ACC112 (cell line): ENCODE data around the gene MFN2.

Source experiments
- H2AFZ ChIP-seq: fragments of 200-600 bp; sonication (generic); one replicate; pipeline ENCODE4 v1.6.0; 2017; ENCODE audit warnings: antibody characterized with exemption, low read length; ENCODE audit not compliant: unreplicated experiment
- H3K27ac ChIP-seq: fragments of 200-600 bp; sonication (generic); 2 replicates; pipeline ENCODE4 v1.5.1; 2014; ENCODE audit warnings: low read depth, mild to moderate bottlenecking, antibody characterized with exemption, low read length, moderate library complexity
- H3K27me3 ChIP-seq: fragments of 200-600 bp; sonication (generic); 2 replicates; pipeline ENCODE4 v1.6.1; 2014; ENCODE audit warnings: mild to moderate bottlenecking, antibody characterized with exemption, low read length, moderate library complexity, mixed read lengths; ENCODE audit not compliant: insufficient read depth
- H3K36me3 ChIP-seq: fragments of 200-600 bp; sonication (generic); 2 replicates; pipeline ENCODE4 v1.6.1; 2016; ENCODE audit warnings: mild to moderate bottlenecking, antibody characterized with exemption, low read length, moderate library complexity, mixed read lengths; ENCODE audit not compliant: insufficient read depth
- H3K4me1 ChIP-seq: fragments of 200-600 bp; sonication (generic); one replicate; pipeline ENCODE4 v1.6.1; 2016; ENCODE audit warnings: low read length, mixed read lengths; ENCODE audit not compliant: insufficient read depth, unreplicated experiment, control insufficient read depth
- H3K4me3 ChIP-seq: fragments of 200-600 bp; sonication (generic); 2 replicates; pipeline ENCODE4 v1.5.1; 2014; ENCODE audit warnings: mild to moderate bottlenecking, low read depth, low read length
- H3K79me2 ChIP-seq: fragments of 200-600 bp; sonication (generic); one replicate; pipeline ENCODE4 v1.6.0; 2016; ENCODE audit warnings: low read length; ENCODE audit not compliant: control insufficient read depth, unreplicated experiment, insufficient read depth

The MFN2 gene

DNA sequence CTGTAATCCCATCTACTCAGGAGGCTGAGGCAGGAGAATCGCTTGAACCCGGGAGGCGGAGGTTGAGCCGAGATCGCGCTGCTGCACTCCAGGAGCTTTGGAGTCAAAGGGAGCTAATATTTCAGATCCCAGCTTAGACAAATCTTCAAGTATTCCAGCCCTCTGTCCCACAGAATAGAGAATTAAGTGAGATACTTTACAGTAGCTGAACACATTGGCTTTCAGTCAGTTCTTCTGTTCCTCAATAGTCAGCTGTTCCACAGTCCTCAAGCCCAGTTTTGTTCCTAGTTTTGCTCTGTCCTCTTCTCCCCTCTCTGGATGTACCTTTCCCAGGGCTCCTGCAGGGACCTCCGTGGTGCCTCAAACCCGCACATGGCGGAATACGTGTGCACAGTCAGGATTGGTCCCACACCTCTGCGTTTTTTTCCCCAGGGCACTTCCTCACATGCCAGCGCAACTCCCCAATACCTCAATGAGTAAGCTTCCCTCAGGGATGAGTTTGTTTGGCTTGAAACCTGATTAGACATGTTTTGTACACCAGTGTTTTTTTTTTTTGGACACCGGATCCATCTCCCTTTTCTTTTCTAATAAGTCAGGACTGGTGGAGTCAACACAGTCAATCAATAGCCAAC, 1.2 kb downstream of the MFN2 start:
- H2AFZ ChIP-seq, result no peak overlapping the region
- peaks cover 51% of the 10 kb centered on the region for H3K79me2 ChIP-seq
- no peaks in the 10 kb centered on the region for H3K27me3 ChIP-seq
- peaks cover 32% of the 10 kb centered on the region for H3K4me1 ChIP-seq
- H3K27ac ChIP-seq, result no peak overlapping the region
- peak overlapping the region; percentile 82 for H3K4me3 ChIP-seq
- peaks cover 4% of the 10 kb centered on the region; the same call in 1 of the 2 replicates for H3K36me3 ChIP-seq

DNA sequence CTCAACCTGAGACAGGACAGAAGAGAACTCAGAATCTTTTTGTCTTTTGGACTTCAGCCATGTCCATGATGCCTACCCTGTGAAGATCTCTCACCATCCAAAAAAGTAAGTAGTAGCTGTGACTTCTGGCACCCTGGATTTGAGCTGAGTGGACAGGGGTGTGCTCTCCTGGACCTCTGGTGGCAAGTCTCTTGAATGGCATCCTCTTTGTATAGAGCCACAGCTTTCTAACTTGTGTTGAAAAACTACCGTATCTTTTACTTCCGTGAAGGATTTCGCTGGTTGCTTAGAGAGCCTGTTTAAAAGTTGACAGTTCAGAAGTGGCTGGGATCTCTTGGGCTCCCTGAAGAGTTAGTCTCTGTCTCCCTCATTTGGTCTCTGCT, 1.8 kb downstream of the MFN2 start:
- H3K79me2 ChIP-seq, result peaks cover 51% of the 10 kb centered on the region
- H3K27ac ChIP-seq, result no peak overlapping the region
- no peaks in the 10 kb centered on the region for H3K27me3 ChIP-seq
- peaks cover 32% of the 10 kb centered on the region for H3K4me1 ChIP-seq
- no peak overlapping the region for H2AFZ ChIP-seq
- peak overlapping the region; percentile 82; the same call in 1 of the 2 replicates for H3K4me3 ChIP-seq
- peaks cover 4% of the 10 kb centered on the region; the same call in 1 of the 2 replicates for H3K36me3 ChIP-seq

DNA sequence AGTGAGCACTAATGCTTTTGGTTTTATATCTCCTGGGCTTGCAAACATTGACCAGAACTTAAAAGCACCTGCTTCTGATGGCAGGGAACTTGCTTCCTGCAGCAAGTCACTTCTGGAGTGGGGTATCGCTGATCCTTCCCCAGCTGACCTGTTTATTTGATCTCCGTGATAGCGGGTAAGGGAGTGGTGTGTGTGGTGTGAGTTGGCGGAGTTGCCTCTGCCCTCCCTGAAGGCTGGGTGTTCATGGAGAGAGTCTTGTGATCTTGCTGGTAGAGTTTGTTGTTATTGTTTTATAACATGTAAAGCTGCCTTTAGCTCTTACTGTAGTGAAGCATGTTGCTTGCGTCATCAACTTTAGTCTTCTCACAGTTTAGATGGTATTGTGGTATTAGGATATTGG, 3.9 kb downstream of the MFN2 start:
- Histone ChIP-seq H3K4me1 (peaks cover 22% of the 10 kb centered on the region), H2AFZ (no peak overlapping the region), H3K27ac (no peak overlapping the region), H3K4me3 (no peak overlapping the region), H3K27me3 (no peaks in the 10 kb centered on the region), H3K79me2 (peaks cover 56% of the 10 kb centered on the region), H3K36me3 (peaks cover 4% of the 10 kb centered on the region; the same call in 1 of the 2 replicates)

DNA sequence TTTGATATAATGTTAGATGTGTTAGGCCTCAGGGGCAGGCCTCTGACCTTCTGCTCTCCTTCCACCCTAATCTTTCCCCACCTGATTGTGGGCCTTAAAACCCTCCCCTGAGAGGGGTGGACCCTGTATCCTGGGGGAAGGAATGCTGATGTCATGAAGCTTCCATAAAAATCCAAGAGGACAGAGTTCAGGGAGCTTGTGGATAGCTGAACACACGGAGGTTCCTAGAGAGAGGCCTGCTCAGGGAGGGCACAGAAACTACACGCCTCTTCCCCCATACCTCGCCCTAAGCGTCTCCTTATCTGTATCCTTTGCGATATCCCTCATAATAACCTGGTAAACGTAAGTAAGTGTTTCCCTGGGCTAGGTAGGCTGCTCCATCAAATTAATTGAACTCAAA, 4.3 kb downstream of the MFN2 start:
- no peak overlapping the region for H3K27ac ChIP-seq
- H3K79me2 ChIP-seq, result peaks cover 56% of the 10 kb centered on the region
- H3K36me3 ChIP-seq, result peaks cover 6% of the 10 kb centered on the region; the same call in 1 of the 2 replicates
- H2AFZ ChIP-seq, result no peak overlapping the region
- no peak overlapping the region for H3K4me3 ChIP-seq
- no peaks in the 10 kb centered on the region for H3K27me3 ChIP-seq
- peaks cover 18% of the 10 kb centered on the region for H3K4me1 ChIP-seq

DNA sequence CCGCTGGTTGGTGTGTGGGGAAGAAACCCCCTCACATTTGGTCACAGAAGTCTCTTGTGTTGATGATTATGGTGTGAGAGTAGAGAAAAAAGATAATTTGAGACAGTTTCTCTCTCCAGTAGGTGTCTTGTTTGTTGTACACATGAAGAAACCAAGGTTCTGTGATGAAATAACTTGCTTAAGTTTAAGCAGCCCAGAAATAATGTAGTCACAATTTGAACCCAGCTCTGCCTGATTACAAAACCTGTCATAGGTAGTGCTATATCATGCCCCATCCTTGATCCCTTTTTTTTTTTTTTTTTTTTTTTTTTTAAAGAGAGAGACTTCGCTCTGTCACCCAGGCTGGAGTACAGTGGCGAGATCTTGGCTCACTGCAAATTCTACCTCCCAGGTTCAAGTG, 4.9 kb downstream of the MFN2 start:
- Histone ChIP-seq H3K79me2 (peaks cover 56% of the 10 kb centered on the region), H2AFZ (no peak overlapping the region), H3K36me3 (peaks cover 9% of the 10 kb centered on the region; the same call in 1 of the 2 replicates), H3K4me1 (peaks cover 17% of the 10 kb centered on the region), H3K4me3 (no peak overlapping the region), H3K27ac (no peak overlapping the region), H3K27me3 (no peaks in the 10 kb centered on the region)

DNA sequence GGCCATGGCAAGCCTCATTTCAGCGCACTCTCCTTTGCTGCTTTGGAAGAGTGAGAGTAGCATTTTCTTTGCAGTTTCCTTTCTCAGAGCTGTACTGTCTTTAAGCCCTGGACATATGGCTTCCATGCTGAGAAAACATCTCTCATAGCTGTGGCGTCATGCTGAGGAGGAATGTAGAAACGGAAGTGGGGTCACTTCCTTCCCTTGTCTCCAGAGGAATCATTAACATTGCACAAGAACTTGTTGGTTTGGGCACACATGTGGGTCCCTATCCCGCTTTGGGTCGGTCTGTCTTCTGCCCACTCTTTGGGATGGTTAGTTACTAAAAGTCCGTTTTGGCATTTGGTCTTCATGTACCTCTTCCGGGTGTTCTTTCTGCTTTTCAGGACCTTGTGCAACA, 5.6 kb downstream of the MFN2 start:
- Histone ChIP-seq H3K27me3 (no peaks in the 10 kb centered on the region), H3K4me3 (no peak overlapping the region), H3K79me2 (peaks cover 54% of the 10 kb centered on the region), H3K4me1 (peaks cover 17% of the 10 kb centered on the region), H3K27ac (peak overlapping the region; percentile 36; the same call in 1 of the 2 replicates), H2AFZ (no peak overlapping the region), H3K36me3 (peaks cover 9% of the 10 kb centered on the region; the same call in 1 of the 2 replicates)

DNA sequence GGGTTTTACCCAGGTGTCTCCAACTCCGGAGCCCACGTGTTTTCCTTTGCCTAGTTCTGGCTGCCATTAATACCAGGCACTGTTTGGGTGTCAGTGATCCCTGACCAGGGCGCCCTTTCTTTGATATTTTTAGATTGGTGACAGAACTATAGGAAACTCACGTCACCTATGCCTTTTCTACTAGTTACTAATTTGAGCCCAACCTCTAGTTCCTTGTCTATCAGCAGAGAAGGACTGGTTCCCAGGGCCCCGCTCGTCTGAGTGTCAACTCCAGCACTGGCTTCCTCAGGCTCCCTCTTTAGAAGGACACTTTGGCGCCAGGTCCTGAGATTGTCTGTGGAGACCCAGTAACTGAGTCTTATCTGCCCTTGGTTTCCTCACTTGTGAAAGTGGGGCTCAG, 9.4 kb downstream of the MFN2 start:
- peaks cover 8% of the 10 kb centered on the region; the same call in 1 of the 2 replicates for H3K36me3 ChIP-seq
- no peak overlapping the region for H3K4me3 ChIP-seq
- no peaks in the 10 kb centered on the region for H3K4me1 ChIP-seq
- H3K27me3 ChIP-seq, result no peaks in the 10 kb centered on the region
- no peak overlapping the region for H2AFZ ChIP-seq
- H3K79me2 ChIP-seq, result peaks cover 21% of the 10 kb centered on the region
- H3K27ac ChIP-seq, result no peak overlapping the region

DNA sequence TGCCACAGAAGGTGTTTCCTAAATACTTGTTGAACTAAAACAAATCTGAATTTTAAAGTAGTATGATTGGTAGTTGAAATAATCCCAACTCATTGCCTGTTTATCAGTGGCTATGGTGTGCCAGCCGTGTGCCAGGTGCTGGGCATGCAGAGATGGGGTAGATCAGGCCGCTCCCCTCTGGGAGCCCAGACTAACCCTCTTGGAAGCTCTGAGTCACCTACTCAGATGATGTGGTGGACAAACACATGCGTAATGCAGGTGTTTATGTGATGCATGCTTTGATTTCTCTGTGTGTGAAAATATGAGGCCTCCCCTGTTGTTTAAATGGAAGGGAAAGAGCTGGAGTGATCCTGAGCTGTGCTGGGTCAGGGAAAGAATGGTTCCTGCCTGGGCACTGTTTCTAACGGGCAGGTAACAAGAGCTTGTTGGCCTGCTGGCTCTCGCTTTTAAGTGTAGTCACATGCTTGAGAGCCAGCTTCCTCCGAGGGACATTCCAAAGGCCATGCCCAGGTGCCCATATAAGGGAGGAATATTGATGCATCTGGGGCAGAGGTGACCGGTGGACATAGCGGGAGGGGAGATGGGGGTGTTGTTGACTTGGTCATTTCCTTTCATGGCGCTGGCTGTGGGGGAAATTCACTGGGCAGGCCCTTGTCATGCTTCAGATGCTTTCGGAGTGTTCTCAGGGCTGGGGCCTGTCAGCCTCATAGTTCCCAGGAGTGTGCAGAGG, 10.2 kb downstream of the MFN2 start:
- Histone ChIP-seq H3K27me3 (no peaks in the 10 kb centered on the region), H3K4me1 (no peaks in the 10 kb centered on the region), H3K36me3 (peaks cover 8% of the 10 kb centered on the region; the same call in 1 of the 2 replicates), H3K27ac (no peak overlapping the region), H2AFZ (no peak overlapping the region), H3K4me3 (no peak overlapping the region), H3K79me2 (peaks cover 17% of the 10 kb centered on the region)

DNA sequence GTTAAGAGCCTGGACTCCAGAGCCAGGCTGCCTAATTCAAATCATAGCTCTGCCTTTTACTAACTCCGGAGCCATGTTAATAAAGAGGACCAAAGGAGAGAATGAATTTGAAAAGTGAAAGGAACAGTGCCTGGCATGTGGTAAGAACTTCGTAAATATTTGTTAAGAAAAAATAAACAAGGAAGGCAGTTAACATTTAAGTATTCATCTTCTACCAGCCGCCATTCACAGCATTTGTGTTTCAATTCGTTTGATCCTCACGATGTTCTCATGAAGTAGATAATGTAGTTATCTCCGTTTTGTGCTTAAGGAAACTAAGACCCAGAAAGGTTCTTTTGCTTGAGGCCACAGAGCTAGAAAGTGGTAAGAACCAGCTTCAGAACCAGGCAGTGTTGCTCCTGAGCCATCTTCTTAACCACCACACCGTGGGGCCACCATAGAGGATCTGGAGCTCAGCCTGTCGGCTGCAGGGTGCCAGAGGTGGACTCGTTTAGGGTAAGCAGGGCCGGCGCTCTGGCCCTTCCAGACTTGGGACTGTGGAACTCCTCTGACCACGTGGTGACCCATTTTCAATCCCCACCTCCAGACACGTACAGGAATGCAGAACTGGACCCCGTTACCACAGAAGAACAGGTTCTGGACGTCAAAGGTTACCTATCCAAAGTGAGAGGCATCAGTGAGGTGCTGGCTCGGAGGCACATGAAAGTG, 11.9 kb downstream of the MFN2 start:
- Histone ChIP-seq H3K4me1 (no peaks in the 10 kb centered on the region), H3K4me3 (no peak overlapping the region), H3K27ac (no peak overlapping the region), H2AFZ (no peak overlapping the region), H3K79me2 (peaks cover 8% of the 10 kb centered on the region), H3K27me3 (no peaks in the 10 kb centered on the region), H3K36me3 (peaks cover 9% of the 10 kb centered on the region; the same call in 1 of the 2 replicates)

DNA sequence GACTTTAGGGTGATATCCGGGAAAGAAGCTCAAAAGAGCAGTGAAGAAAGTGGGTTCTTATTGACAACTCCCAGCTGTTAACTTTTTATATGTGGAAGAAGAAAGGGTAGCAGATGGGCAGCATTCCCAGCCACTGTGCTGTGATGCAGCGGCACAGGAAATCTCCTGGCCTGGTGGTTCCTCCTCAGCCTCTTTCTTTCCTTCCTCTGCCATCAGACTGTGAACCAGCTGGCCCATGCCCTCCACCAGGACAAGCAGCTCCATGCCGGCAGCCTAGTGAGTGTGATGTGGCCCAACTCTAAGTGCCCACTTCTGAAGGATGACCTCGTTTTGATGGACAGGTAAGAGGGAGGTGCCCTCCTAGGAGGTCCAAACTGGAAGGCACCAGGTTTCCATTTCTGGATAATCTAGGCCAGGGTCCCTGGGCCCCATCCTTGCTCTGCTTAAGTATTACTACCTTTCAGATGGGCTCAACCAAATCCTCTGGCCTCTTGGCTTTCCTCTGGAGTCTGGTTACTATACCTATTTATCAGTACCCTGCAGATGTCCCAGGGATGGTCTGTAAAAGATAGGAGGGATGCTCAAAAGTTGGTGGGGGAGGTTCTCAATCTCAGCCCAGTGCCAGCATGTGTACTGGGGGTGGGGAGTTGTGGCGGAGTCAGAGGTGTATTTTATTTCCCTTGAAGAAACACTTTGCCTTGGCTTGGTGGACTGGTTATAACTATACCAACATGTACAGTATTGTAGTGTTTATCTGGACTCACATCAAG, 17.0 kb downstream of the MFN2 start:
- Histone ChIP-seq H3K79me2 (no peaks in the 10 kb centered on the region), H3K4me3 (no peak overlapping the region), H3K4me1 (no peaks in the 10 kb centered on the region), H3K27ac (no peak overlapping the region), H3K27me3 (no peaks in the 10 kb centered on the region), H2AFZ (no peak overlapping the region), H3K36me3 (peaks cover 24% of the 10 kb centered on the region; the same call in 1 of the 2 replicates)
